Transverse colon (tissue), 3 donors: ENCODE data around the gene BLCAP.

Experiments used
- EP300 ChIP-seq: sonication (generic); formaldehyde crosslinking; IDR thresholded peaks from one replicate; pipeline ENCODE4 v1.6.1; 2017; ENCODE audit warnings: antibody characterized with exemption, low read depth
- POLR2A ChIP-seq: fragments of 450-650 bp; IDR thresholded peaks from one replicate; pipeline ENCODE4 v1.6.1; 2016; ENCODE audit warnings: antibody characterized with exemption, mild to moderate bottlenecking, moderate library complexity
- TF ChIP-seq, protein P1 (sequence below), 5 experiments: fragments of 200-600 bp in 3 of 5; fragments of 450-650 bp in 2 of 5; sonication (generic) in 3 of 5; IDR thresholded peaks; 1 replicate in 2 of 5; 2 replicates in 3 of 5; pipeline ENCODE4 v1.5.1; 2016 to 2017; ENCODE audit warnings: antibody characterized with exemption in 5 of 5, inconsistent platforms in 3 of 5, mild to moderate bottlenecking in 2 of 5, moderate library complexity in 1 of 5

GRCh38 chr20:37567671-37568588 lies 40.3 kb upstream of the BLCAP start:
- TF ChIP-seq, protein P1, sequence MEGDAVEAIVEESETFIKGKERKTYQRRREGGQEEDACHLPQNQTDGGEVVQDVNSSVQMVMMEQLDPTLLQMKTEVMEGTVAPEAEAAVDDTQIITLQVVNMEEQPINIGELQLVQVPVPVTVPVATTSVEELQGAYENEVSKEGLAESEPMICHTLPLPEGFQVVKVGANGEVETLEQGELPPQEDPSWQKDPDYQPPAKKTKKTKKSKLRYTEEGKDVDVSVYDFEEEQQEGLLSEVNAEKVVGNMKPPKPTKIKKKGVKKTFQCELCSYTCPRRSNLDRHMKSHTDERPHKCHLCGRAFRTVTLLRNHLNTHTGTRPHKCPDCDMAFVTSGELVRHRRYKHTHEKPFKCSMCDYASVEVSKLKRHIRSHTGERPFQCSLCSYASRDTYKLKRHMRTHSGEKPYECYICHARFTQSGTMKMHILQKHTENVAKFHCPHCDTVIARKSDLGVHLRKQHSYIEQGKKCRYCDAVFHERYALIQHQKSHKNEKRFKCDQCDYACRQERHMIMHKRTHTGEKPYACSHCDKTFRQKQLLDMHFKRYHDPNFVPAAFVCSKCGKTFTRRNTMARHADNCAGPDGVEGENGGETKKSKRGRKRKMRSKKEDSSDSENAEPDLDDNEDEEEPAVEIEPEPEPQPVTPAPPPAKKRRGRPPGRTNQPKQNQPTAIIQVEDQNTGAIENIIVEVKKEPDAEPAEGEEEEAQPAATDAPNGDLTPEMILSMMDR (IDR thresholded peaks at IDR 0.05), result no peak
- no peak for TF ChIP-seq EP300
- no peak for TF ChIP-seq POLR2A
